ENCODE results near the gene CCDC167. TPM values are rescaled to one million over a fixed set of nuclear protein-coding genes. Genes with fewer than 3 reads are reported as not detected.

The CCDC167 gene
- polyA plus RNA-seq, 1 donor from 2014 or later, result 207 TPM

- no peaks in the 10 kb centered on the region for H3K79me2 ChIP-seq (replicated peaks; ENCODE audit: insufficient read depth, low read length)
Observed at GRCh38 chr6:37521674-37522073, 22.0 kb upstream of the CCDC167 start.

GRCh38 chr6:37520926-37521325 lies 21.2 kb upstream of the CCDC167 start:
- Histone ChIP-seq H3K4me3 (ENCODE audit: low read length) (no peak overlapping the region), H3K36me3 (ENCODE audit: insufficient read depth, low read length) (no peaks in the 10 kb centered on the region), H3K4me2 (ENCODE audit: low read length) (no peak overlapping the region), H3K9ac (ENCODE audit: low read length) (no peak overlapping the region), H3K9me3 (ENCODE audit: low read length) (no peaks in the 10 kb centered on the region), H4K20me1 (ENCODE audit: insufficient read depth) (no peaks in the 10 kb centered on the region), H3K9me2 (ENCODE audit: insufficient read depth, low read length) (no peaks in the 10 kb centered on the region), H3K27me3 (ENCODE audit: insufficient read depth, low read depth, low read length) (no peaks in the 10 kb centered on the region), H3F3A (ENCODE audit: insufficient read depth, low read length, poor library complexity, severe bottlenecking) (no peaks in the 10 kb centered on the region), H3K79me2 (replicated peaks; ENCODE audit: insufficient read depth, low read length) (no peaks in the 10 kb centered on the region), H3K27ac (ENCODE audit: low read length) (no peak overlapping the region), H2AFZ (ENCODE audit: low read depth, low read length) (no peak overlapping the region)
- TF ChIP-seq REST (IDR thresholded peaks at IDR 0.05; ENCODE audit: borderline replicate concordance), result no peak
- no peak for TF ChIP-seq CTCF (IDR thresholded peaks at IDR 0.05; ENCODE audit: poor library complexity, severe bottlenecking)

More at GRCh38 chr6:37521674-37522073, 22.0 kb upstream of the CCDC167 start:
- no peak overlapping the region for H3K4me2 ChIP-seq (ENCODE audit: low read length)
- no peaks in the 10 kb centered on the region for H3K27me3 ChIP-seq (ENCODE audit: insufficient read depth, low read depth, low read length)
- no peaks in the 10 kb centered on the region for H3K9me3 ChIP-seq (ENCODE audit: low read length)
- no peaks in the 10 kb centered on the region for H4K20me1 ChIP-seq (ENCODE audit: insufficient read depth)
- H3K36me3 ChIP-seq (ENCODE audit: insufficient read depth, low read length), result no peaks in the 10 kb centered on the region
- H3K9me2 ChIP-seq (ENCODE audit: insufficient read depth, low read length), result no peaks in the 10 kb centered on the region
- TF ChIP-seq REST (IDR thresholded peaks at IDR 0.05; ENCODE audit: borderline replicate concordance) (no peak), EZH2 (IDR thresholded peaks at IDR 0.05; ENCODE audit: borderline replicate concordance, insufficient read depth, low read length, poor library complexity, severe bottlenecking) (no peak), SMC3 (conservative IDR thresholded peaks at IDR 0.05; ENCODE audit: poor library complexity) (no peak), TAF1 (IDR thresholded peaks at IDR 0.05; ENCODE audit: low read depth) (no peak), CTCF (IDR thresholded peaks at IDR 0.05; ENCODE audit: poor library complexity, severe bottlenecking) (no peak), EP300 (conservative IDR thresholded peaks at IDR 0.05; ENCODE audit: poor library complexity, severe bottlenecking) (no peak), RAD21 (conservative IDR thresholded peaks at IDR 0.05) (no peak), POLR2AphosphoS5 (IDR thresholded peaks at IDR 0.05) (no peak), MXI1 (conservative IDR thresholded peaks at IDR 0.05; ENCODE audit: poor library complexity, severe bottlenecking) (no peak)
- H2AFZ ChIP-seq (ENCODE audit: low read depth, low read length), result no peak overlapping the region
- no peak overlapping the region for H3K9ac ChIP-seq (ENCODE audit: low read length)
- no peaks in the 10 kb centered on the region for H3F3A ChIP-seq (ENCODE audit: insufficient read depth, low read length, poor library complexity, severe bottlenecking)
- H3K4me3 ChIP-seq (ENCODE audit: low read length), result no peak overlapping the region
- H3K27ac ChIP-seq (ENCODE audit: low read length), result no peak overlapping the region

Data from neural cell (in vitro differentiated cells).